GM13977 (cell line): Measurements from ENCODE around the gene TGM4.

Experiments
- DNase-seq: peaks from one replicate; pipeline ENCODE4 v3.0.0; 2012; ENCODE audit warnings: low spot score
- in situ Hi-C: fragments of 300-500 bp; cut with MboI; formaldehyde crosslinking; loops from one replicate; pipeline ENCODE4 v1.12.0; 2022; ENCODE audit warnings: low sequenced_read_pairs, low pct_unique_long_range_greater_than_20kb, mixed read lengths, inconsistent platforms; ENCODE audit not compliant: unreplicated experiment
- TF ChIP-seq, protein P1 (sequence below): IDR thresholded peaks from 2 replicates; pipeline ENCODE4 v1.5.1; 2012; ENCODE audit warnings: mild to moderate bottlenecking, control low read depth; ENCODE audit not compliant: insufficient read depth; ENCODE audit errors: extremely low read depth, missing control alignments

The TGM4 gene

GRCh38 chr3:44927371-44927770 lies 53.0 kb downstream of the TGM4 start:
- TF ChIP-seq, protein P1, sequence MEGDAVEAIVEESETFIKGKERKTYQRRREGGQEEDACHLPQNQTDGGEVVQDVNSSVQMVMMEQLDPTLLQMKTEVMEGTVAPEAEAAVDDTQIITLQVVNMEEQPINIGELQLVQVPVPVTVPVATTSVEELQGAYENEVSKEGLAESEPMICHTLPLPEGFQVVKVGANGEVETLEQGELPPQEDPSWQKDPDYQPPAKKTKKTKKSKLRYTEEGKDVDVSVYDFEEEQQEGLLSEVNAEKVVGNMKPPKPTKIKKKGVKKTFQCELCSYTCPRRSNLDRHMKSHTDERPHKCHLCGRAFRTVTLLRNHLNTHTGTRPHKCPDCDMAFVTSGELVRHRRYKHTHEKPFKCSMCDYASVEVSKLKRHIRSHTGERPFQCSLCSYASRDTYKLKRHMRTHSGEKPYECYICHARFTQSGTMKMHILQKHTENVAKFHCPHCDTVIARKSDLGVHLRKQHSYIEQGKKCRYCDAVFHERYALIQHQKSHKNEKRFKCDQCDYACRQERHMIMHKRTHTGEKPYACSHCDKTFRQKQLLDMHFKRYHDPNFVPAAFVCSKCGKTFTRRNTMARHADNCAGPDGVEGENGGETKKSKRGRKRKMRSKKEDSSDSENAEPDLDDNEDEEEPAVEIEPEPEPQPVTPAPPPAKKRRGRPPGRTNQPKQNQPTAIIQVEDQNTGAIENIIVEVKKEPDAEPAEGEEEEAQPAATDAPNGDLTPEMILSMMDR, result no peak
- no peak for DNase-seq
- in situ Hi-C loops, result no loop called here

DNA sequence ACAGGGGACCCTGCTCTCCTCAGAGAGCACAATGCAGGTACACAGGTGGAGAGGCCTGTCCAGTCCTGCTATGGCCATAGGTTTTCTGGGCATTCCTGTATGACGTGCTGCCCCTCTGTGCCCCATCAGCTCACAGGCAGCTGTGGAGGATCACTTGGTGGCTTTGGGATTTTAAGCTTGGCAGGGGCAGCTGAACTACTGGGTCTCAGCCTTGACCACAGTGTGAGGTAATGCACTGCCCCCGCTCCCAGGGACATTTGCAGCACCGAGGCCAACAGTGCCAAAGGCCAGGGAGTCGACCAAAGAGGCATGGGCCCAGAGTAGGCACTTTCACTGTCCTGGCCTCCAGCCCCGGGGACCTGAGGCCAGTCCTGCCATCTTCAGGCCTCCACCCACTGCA lies 55.4 kb downstream of the TGM4 start:
- TF ChIP-seq, protein P1, result no peak
- in situ Hi-C loops, result no loop called here
- DNase-seq, result no peak

DNA sequence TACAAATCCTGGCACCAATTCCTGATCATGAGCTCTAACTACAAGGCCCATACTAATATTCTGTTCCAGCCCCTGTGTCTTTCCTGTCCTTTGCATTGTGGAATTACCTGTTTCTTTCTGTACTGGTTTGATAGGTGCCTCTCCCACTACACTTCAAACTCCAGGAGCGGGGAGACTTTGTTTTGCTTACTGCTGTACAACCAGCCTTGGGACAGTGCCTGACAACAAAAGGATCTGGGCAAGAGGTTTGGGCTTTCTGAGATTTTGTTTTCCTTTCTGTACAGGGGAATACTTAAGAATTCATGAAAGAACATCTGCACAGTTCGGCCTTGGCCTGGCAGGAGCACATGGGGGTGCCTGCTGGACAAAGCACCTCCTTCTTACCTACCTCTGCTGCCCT lies 56.5 kb downstream of the TGM4 start:
- in situ Hi-C loops, result no loop called here
- DNase-seq, result no peak
- TF ChIP-seq, protein P1, result no peak

DNA sequence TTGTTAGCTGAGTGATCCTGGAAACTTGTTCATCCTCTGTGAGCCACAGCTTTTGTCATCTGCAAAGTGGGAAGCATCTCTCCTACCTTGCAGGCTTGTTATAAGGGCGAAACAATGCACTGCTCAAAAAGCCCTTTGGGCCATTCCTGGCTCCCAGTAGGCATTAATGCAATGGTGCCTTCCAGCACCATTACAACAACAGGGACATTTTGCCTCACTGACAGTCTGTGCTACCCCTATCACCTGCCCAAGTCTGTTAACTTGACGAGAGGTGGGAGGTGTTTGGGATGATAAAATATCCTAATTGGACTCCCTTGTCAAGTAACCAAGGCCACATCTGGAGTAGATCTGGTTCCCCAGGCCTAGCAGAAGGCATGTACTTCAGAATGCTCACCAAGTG lies 57.4 kb downstream of the TGM4 start:
- DNase-seq, result no peak

GRCh38 chr3:44932271-44932670 lies 57.9 kb downstream of the TGM4 start:
- in situ Hi-C loops, result no loop called here
- TF ChIP-seq, protein P1, result no peak
- DNase-seq, result no peak

More for the DNA sequence above, 57.4 kb downstream of the TGM4 start:
- in situ Hi-C loops, result no loop called here
- TF ChIP-seq, protein P1, result no peak

- no peak for DNase-seq
- in situ Hi-C loops, result no loop called here
- TF ChIP-seq, protein P1, result no peak
Observed at GRCh38 chr3:44932986-44933944, 58.9 kb downstream of the TGM4 start.
